GM12878 (cell line): ENCODE data around the gene RNF152. TPM values are rescaled to one million over a fixed set of nuclear protein-coding genes. Genes with fewer than 3 reads are reported as not detected.

ENCODE experiments used
- ATAC-seq: fragments of 200-7000 bp; cut with Tn5 transposase; 3 replicates; pipeline ENCODE4 v1.9.1; 2020; ENCODE audit warnings: mild to moderate bottlenecking, moderate library complexity
- BruUV-seq: library from RNA; stranded (reverse); fragments of 400-500 nt; replicated peaks from 2 replicates; lab custom pipeline; 2021; lab: Mats Ljungman, UMichigan
- CTCF ChIA-PET: fragments of 300-600 bp; sonication (Branson Sonifier 250); formaldehyde crosslinking; extraction: SDS; loops from one replicate; lab custom pipeline; 2021; ENCODE audit warnings: inconsistent platforms; lab: Yijun Ruan, JAX
- POLR2A ChIA-PET: fragments of 350-600 bp; formaldehyde crosslinking; extraction: SDS; loops from one replicate; lab custom pipeline; 2021; ENCODE audit warnings: inconsistent platforms; lab: Charles Lee
- RAD21 ChIA-PET: fragments of 300-600 bp; sonication (Branson Sonifier 250); formaldehyde crosslinking; loops from one replicate; lab custom pipeline; 2023; ENCODE audit warnings: antibody characterized with exemption; ENCODE audit not compliant: unreplicated experiment; lab: Charles Lee
- SMC1A ChIA-PET: fragments of 300-600 bp; sonication (Branson Sonifier 250); formaldehyde crosslinking; loops from one replicate; lab custom pipeline; 2023; ENCODE audit not compliant: unreplicated experiment, uncharacterized antibody; lab: Charles Lee
- DNase-seq: peaks from one replicate; pipeline ENCODE4 v3.0.0-alpha.2; 2011; ENCODE audit warnings: low read depth, low spot score
- FAIRE-seq: peaks from 3 replicates; lab custom pipeline; 2011; peaks lifted over from hg19 to GRCh38; lab: Jason Lieb, UNC
- H2AFZ ChIP-seq: 2 replicates; pipeline ENCODE4 v1.6.0; 2011; ENCODE audit warnings: low read depth, low read length, control low read depth; ENCODE audit not compliant: control insufficient read depth
- H3K27ac ChIP-seq: 2 replicates; pipeline ENCODE4 v1.5.1; 2011; ENCODE audit warnings: control low read depth; ENCODE audit not compliant: control insufficient read depth, insufficient read depth
- H3K27me3 ChIP-seq, 2 experiments: replicated peaks in 1 of 2; 2 replicates each; pipeline versions ENCODE4 v1.6.0 to v1.6.1; 2011; ENCODE audit warnings: low read length in 1 of 2; ENCODE audit not compliant: control insufficient read depth in 2 of 2, insufficient read depth in 2 of 2
- H3K36me3 ChIP-seq, 2 experiments: 2 replicates each; pipeline ENCODE4 v1.5.1; 2011; ENCODE audit warnings: low read length in 1 of 2; ENCODE audit not compliant: control insufficient read depth in 2 of 2, insufficient read depth in 2 of 2
- H3K4me1 ChIP-seq: 2 replicates; pipeline ENCODE4 v1.6.1; 2011; ENCODE audit warnings: mild to moderate bottlenecking, low read length, moderate library complexity, mixed read lengths; ENCODE audit not compliant: control insufficient read depth, insufficient read depth
- H3K4me2 ChIP-seq: 2 replicates; pipeline ENCODE4 v1.6.0; 2011; ENCODE audit warnings: control low read depth; ENCODE audit not compliant: control insufficient read depth, insufficient read depth
- H3K4me3 ChIP-seq: fragments of 200-600 bp; sonication (generic); 2 replicates; pipeline ENCODE4 v1.5.1; 2016
- H3K79me2 ChIP-seq: 2 replicates; pipeline ENCODE4 v1.6.0; 2011; ENCODE audit warnings: low read length; ENCODE audit not compliant: control insufficient read depth, insufficient read depth
- H3K9ac ChIP-seq: 2 replicates; pipeline ENCODE4 v1.8.0; 2011; ENCODE audit warnings: low read length, control low read depth, mixed read lengths; ENCODE audit not compliant: control insufficient read depth, insufficient read depth
- H3K9me3 ChIP-seq: replicated peaks from 3 replicates; pipeline ENCODE4 v1.5.1; 2011; ENCODE audit warnings: mild to moderate bottlenecking, low read length; ENCODE audit not compliant: control insufficient read depth, insufficient read depth
- H4K20me1 ChIP-seq: 2 replicates; pipeline ENCODE4 v1.6.0; 2011; ENCODE audit not compliant: control insufficient read depth, insufficient read depth
- CHD1 ChIP-seq: IDR thresholded peaks from 2 replicates; pipeline ENCODE4 v1.6.1; 2012; ENCODE audit warnings: low read depth, low read length, improper control_type of control experiment
- ELK1 ChIP-seq: IDR thresholded peaks from 2 replicates; pipeline ENCODE4 v1.6.1; 2012; ENCODE audit warnings: low read depth, low read length, improper control_type of control experiment
- IRF4 ChIP-seq: IDR thresholded peaks from 2 replicates; pipeline ENCODE4 v1.6.1; 2011; ENCODE audit warnings: low read depth, low read length
- MTA3 ChIP-seq: IDR thresholded peaks from 2 replicates; pipeline ENCODE4 v1.6.1; 2012; ENCODE audit warnings: low read length, inconsistent platforms, borderline replicate concordance
- NFIC ChIP-seq: IDR thresholded peaks from 2 replicates; pipeline ENCODE4 v1.6.1; 2012; ENCODE audit warnings: low read depth, mild to moderate bottlenecking, inconsistent platforms, low read length, moderate library complexity
- NKRF ChIP-seq: fragments of 450-650 bp; conservative IDR thresholded peaks from 2 replicates; pipeline ENCODE4 v1.6.1; 2017; ENCODE audit warnings: mild to moderate bottlenecking, moderate library complexity
- PKNOX1 ChIP-seq: fragments of 450-650 bp; IDR thresholded peaks from 2 replicates; pipeline ENCODE4 v1.6.1; 2016; ENCODE audit warnings: mild to moderate bottlenecking
- TCF12 ChIP-seq: IDR thresholded peaks from 2 replicates; pipeline ENCODE4 v1.6.1; 2011; ENCODE audit warnings: low read depth, mild to moderate bottlenecking, low read length
- USF1 ChIP-seq: IDR thresholded peaks from 2 replicates; pipeline ENCODE4 v1.6.1; 2011; ENCODE audit warnings: borderline replicate concordance, low read depth, mild to moderate bottlenecking, moderate library complexity, mixed read lengths, low read length; ENCODE audit not compliant: insufficient read depth; ENCODE audit errors: extremely low read length
- ZBTB11 ChIP-seq: fragments of 450-650 bp; formaldehyde crosslinking; IDR thresholded peaks from 2 replicates; pipeline ENCODE4 v1.5.0; 2022; ENCODE audit warnings: mild to moderate bottlenecking, missing genetic modification characterization
- WGBS: methylation state at CpG from one replicate; pipeline ENCODE4 v1.1.6; 2016; ENCODE audit warnings: low lambda C conversion rate; ENCODE audit not compliant: insufficient replicate concordance, insufficient coverage; ENCODE audit errors: missing lambda C conversion rate; 5-methylcytosine and 5-hydroxymethylcytosine counted together
- in situ Hi-C: fragments of 300-500 bp; cut with MboI; formaldehyde crosslinking; loops from 9 replicates; pipeline ENCODE4 v1.14.3; 2018; ENCODE audit warnings: mixed read lengths
- intact Hi-C: fragments of 100-400 bp; cut with micrococcal nuclease; formaldehyde crosslinking; loops from one replicate; pipeline ENCODE4 v1.14.2; 2022; ENCODE audit not compliant: unreplicated experiment
- polyA plus RNA-seq, 11 experiments: library from polyadenylated mRNA; depleted of rRNA in 4 of 11; unstranded in 6 of 11; stranded (reverse) in 5 of 11; fragments of >200 nt; fragmentation: Nextera tagmentation in 4 of 11; fragmentation: Illumina TruSeq in 1 of 11; extraction: Ambion mirVana in 4 of 11; extraction: Trizol in 1 of 11; gene quantifications; 1 replicate in 1 of 11; 2 replicates in 10 of 11; pipeline versions ENCODE4 v1.2.1 to v1.2.3, GENCODE V29; 2011 to 2016; ENCODE audit warnings: inconsistent platforms in 2 of 11, missing spikeins in 2 of 11, low read depth in 1 of 11
- total RNA-seq, 4 experiments: library from RNA; depleted of rRNA in 3 of 4; stranded (reverse); fragments of >200 nt in 3 of 4; fragmentation: Illumina TruSeq in 1 of 4; extraction: Trizol in 1 of 4; gene quantifications; 2 replicates each; pipeline versions ENCODE4 v1.2.1 to v1.2.3, GENCODE V29; 2013 to 2021
- TF ChIP-seq, protein P1 (sequence below): IDR thresholded peaks from 2 replicates; pipeline ENCODE4 v1.6.1; 2012; ENCODE audit warnings: mild to moderate bottlenecking, low read depth, low read length

The RNF152 gene
- total and polyA plus RNA-seq, 10 of the 15 experiments (the other 5 are each of a cell fraction or from before 2014, with no cell fraction given) = under 0.01 to 0.07 (median 0.03) TPM; not detected in 7

DNA sequence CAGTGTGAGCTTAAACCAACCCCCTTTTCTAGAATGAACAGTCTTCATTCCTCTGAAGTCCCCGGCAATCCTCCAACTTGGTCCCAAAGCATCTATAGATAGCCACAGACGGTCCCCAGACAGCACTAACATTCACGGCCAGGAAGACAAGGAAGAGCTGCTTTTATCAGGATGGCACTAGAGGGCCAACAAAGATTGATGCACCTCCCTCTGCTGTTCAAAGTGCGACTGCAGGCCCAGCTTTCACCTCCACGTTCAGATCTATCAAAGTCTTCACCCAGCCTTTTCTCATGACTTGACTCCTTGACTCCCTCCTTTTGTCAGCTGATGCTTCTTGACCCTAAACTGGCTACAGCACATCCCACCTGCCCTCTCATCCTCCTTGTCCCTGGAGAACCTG, 54.3 kb downstream of the RNF152 start:
- ChIA-PET CTCF (no interaction called here), POLR2A (no interaction called here), SMC1A (interaction anchor here (1.1 kb wide), 1 partner anchor 179 kb away, joined by 3 read pairs; no protein-coding TSS in a partner anchor), RAD21 (no interaction called here)
- Histone ChIP-seq H3K4me3 (no peak overlapping the region), H3K79me2 (no peaks in the 10 kb centered on the region), H3K9me3 (no peaks in the 10 kb centered on the region; the same call in 2 of the 3 replicates), H3K27ac (no peak overlapping the region), H3K27me3 (peaks cover 0 to 2% of the 10 kb centered on the region in 2 experiments; a peak in 1 of 4 replicates), H3K4me2 (no peak overlapping the region), H4K20me1 (no peaks in the 10 kb centered on the region), H3K9ac (no peak overlapping the region), H3K4me1 (no peaks in the 10 kb centered on the region), H2AFZ (no peak overlapping the region), H3K36me3 (no peaks in the 10 kb centered on the region)
- no TSS peak for BruUV-seq
- WGBS = 45% methylated on average over 5 of the region's 5 CpGs
- in situ Hi-C loops (no loop called here), intact Hi-C loops (no loop called here)
- no peak for FAIRE-seq
- no peak for DNase-seq
- ATAC-seq = no peak
- TF ChIP-seq NKRF (no peak), ZBTB11 (CRISPR knock-in tag) (no peak), TCF12 (no peak), PKNOX1 (no peak), MTA3 (no peak), NFIC (no peak), USF1 (no peak), ELK1 (no peak), IRF4 (no peak), CHD1 (no peak)
- TF ChIP-seq, protein P1, sequence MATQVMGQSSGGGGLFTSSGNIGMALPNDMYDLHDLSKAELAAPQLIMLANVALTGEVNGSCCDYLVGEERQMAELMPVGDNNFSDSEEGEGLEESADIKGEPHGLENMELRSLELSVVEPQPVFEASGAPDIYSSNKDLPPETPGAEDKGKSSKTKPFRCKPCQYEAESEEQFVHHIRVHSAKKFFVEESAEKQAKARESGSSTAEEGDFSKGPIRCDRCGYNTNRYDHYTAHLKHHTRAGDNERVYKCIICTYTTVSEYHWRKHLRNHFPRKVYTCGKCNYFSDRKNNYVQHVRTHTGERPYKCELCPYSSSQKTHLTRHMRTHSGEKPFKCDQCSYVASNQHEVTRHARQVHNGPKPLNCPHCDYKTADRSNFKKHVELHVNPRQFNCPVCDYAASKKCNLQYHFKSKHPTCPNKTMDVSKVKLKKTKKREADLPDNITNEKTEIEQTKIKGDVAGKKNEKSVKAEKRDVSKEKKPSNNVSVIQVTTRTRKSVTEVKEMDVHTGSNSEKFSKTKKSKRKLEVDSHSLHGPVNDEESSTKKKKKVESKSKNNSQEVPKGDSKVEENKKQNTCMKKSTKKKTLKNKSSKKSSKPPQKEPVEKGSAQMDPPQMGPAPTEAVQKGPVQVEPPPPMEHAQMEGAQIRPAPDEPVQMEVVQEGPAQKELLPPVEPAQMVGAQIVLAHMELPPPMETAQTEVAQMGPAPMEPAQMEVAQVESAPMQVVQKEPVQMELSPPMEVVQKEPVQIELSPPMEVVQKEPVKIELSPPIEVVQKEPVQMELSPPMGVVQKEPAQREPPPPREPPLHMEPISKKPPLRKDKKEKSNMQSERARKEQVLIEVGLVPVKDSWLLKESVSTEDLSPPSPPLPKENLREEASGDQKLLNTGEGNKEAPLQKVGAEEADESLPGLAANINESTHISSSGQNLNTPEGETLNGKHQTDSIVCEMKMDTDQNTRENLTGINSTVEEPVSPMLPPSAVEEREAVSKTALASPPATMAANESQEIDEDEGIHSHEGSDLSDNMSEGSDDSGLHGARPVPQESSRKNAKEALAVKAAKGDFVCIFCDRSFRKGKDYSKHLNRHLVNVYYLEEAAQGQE = no peak
